H1 (cell line): ENCODE data around the gene PARP4. TPM values are rescaled to one million over a fixed set of nuclear protein-coding genes. Genes with fewer than 3 reads are reported as not detected.

ENCODE experiments used
- CTCF ChIA-PET: fragments of 300-600 bp; sonication (Branson Sonifier 250); formaldehyde crosslinking; loops from one replicate; lab custom pipeline; 2021; ENCODE audit not compliant: partially characterized antibody; lab: Charles Lee
- POLR2A ChIA-PET: fragments of 300-600 bp; sonication (Branson Sonifier 250); formaldehyde crosslinking; loops from one replicate; lab custom pipeline; 2021; ENCODE audit warnings: inconsistent platforms; ENCODE audit not compliant: partially characterized antibody; lab: Charles Lee
- DNase-seq, 2 experiments: peaks; one replicate each; pipeline versions ENCODE4 v3.0.0 to v3.0.0-alpha.2; 2010 to 2022; ENCODE audit warnings: low spot score in 2 of 2, low read depth in 1 of 2, mixed read lengths in 1 of 2
- FAIRE-seq: peaks from 2 replicates; lab custom pipeline; 2011; peaks lifted over from hg19 to GRCh38; lab: Jason Lieb, UNC
- H2AFZ ChIP-seq: 2 replicates; pipeline ENCODE4 v1.8.1; 2012; ENCODE audit warnings: low read length, inconsistent platforms
- H2AK5ac ChIP-seq: 2 replicates; pipeline ENCODE4 v1.6.1; 2013; ENCODE audit warnings: low read depth, low read length
- H2BK120ac ChIP-seq: replicated peaks from 2 replicates; pipeline ENCODE3; 2013; ENCODE audit warnings: low read depth, low read length, inconsistent platforms
- H2BK12ac ChIP-seq: 2 replicates; pipeline ENCODE4 v1.6.1; 2013; ENCODE audit warnings: low read depth, low read length
- H2BK15ac ChIP-seq: 2 replicates; pipeline ENCODE4 v1.6.1; 2013; ENCODE audit warnings: low read length
- H2BK20ac ChIP-seq: 2 replicates; pipeline ENCODE4 v1.6.1; 2013; ENCODE audit warnings: low read length
- H2BK5ac ChIP-seq: 2 replicates; pipeline ENCODE4 v1.6.1; 2013; ENCODE audit warnings: low read depth, low read length
- H3K14ac ChIP-seq: 2 replicates; pipeline ENCODE4 v1.6.1; 2013; ENCODE audit warnings: inconsistent platforms; ENCODE audit not compliant: insufficient read length
- H3K18ac ChIP-seq: 2 replicates; pipeline ENCODE4 v1.6.1; 2013; ENCODE audit warnings: low read length; ENCODE audit errors: extremely low read depth
- H3K23ac ChIP-seq: 2 replicates; pipeline ENCODE4 v1.6.1; 2013; ENCODE audit warnings: inconsistent platforms; ENCODE audit not compliant: insufficient read length
- H3K23me2 ChIP-seq: 2 replicates; pipeline ENCODE4 v1.6.1; 2013; ENCODE audit warnings: low read depth, low read length
- H3K27ac ChIP-seq: 2 replicates; pipeline ENCODE4 v1.6.1; 2011; ENCODE audit warnings: low read depth, low read length, inconsistent platforms
- H3K27me3 ChIP-seq, 4 experiments: replicated peaks in 1 of 4; 1 replicate in 1 of 4; 2 replicates in 3 of 4; pipeline versions ENCODE4 v1.6.1 to v1.8.1; 2011 to 2013; ENCODE audit warnings: low read length in 3 of 4, mild to moderate bottlenecking in 3 of 4, inconsistent platforms in 2 of 4, mixed read lengths in 2 of 4, moderate library complexity in 1 of 4; ENCODE audit not compliant: control insufficient read depth in 3 of 4, insufficient read depth in 3 of 4; ENCODE audit errors: extremely low read depth in 1 of 4
- H3K36me3 ChIP-seq, 4 experiments: 2 replicates each; pipeline versions ENCODE4 v1.6.1 to v1.8.1; 2011 to 2013; ENCODE audit warnings: mild to moderate bottlenecking in 4 of 4, low read length in 3 of 4, moderate library complexity in 2 of 4, control low read depth in 1 of 4, inconsistent platforms in 1 of 4; ENCODE audit not compliant: insufficient read depth in 4 of 4, control insufficient read depth in 2 of 4
- H3K4ac ChIP-seq: replicated peaks from 2 replicates; pipeline ENCODE3; 2013; ENCODE audit warnings: low read length, low read depth, mixed read lengths, inconsistent platforms; ENCODE audit not compliant: insufficient read length
- H3K4me1 ChIP-seq, 4 experiments: replicated peaks in 1 of 4; 1 replicate in 1 of 4; 2 replicates in 3 of 4; pipeline versions ENCODE4 v1.6.1 to v1.8.1; 2011 to 2013; ENCODE audit warnings: low read length in 3 of 4, inconsistent platforms in 2 of 4, mixed read lengths in 1 of 4; ENCODE audit not compliant: insufficient read depth in 4 of 4, control insufficient read depth in 3 of 4
- H3K4me2 ChIP-seq, 2 experiments: 2 replicates each; pipeline versions ENCODE4 v1.6.1 to v1.8.1; 2011 to 2013; ENCODE audit warnings: low read depth in 2 of 2, low read length in 2 of 2, control low read depth in 1 of 2, inconsistent platforms in 1 of 2, mild to moderate bottlenecking in 1 of 2; ENCODE audit not compliant: insufficient read depth in 1 of 2
- H3K4me3 ChIP-seq, 4 experiments: fragments of 200-600, 300-600 bp in 1 of 4; sonication (generic), shearing (Covaris generic), sonication (Bioruptor Twin) in 1 of 4; 2 replicates each; pipeline versions ENCODE4 v1.5.1 to v1.8.1; 2011 to 2016; ENCODE audit warnings: low read length in 4 of 4, low read depth in 3 of 4, control low read depth in 2 of 4, inconsistent platforms in 2 of 4, mild to moderate bottlenecking in 2 of 4, mixed read lengths in 1 of 4, moderate library complexity in 1 of 4; ENCODE audit not compliant: insufficient read depth in 2 of 4; ENCODE audit errors: extremely low read depth in 1 of 4
- H3K56ac ChIP-seq: replicated peaks from 2 replicates; pipeline ENCODE3; 2013; ENCODE audit warnings: low read depth, mild to moderate bottlenecking, mixed read lengths, low read length, inconsistent platforms; ENCODE audit not compliant: insufficient read length
- H3K79me1 ChIP-seq: 2 replicates; pipeline ENCODE4 v1.6.1; 2013; ENCODE audit warnings: low read depth, low read length, control low read depth
- H3K79me2 ChIP-seq, 2 experiments: 2 replicates each; pipeline versions ENCODE4 v1.6.1 to v1.8.1; 2012 to 2013; ENCODE audit warnings: low read length in 2 of 2, mild to moderate bottlenecking in 2 of 2, inconsistent platforms in 1 of 2; ENCODE audit not compliant: insufficient read depth in 2 of 2, control insufficient read depth in 1 of 2
- H3K9ac ChIP-seq, 4 experiments: replicated peaks in 1 of 4; 1 replicate in 1 of 4; 2 replicates in 3 of 4; pipeline versions ENCODE4 v1.6.1 to v1.8.1; 2011 to 2013; ENCODE audit warnings: low read depth in 3 of 4, low read length in 3 of 4, control low read depth in 2 of 4, mild to moderate bottlenecking in 2 of 4, moderate library complexity in 2 of 4, inconsistent platforms in 1 of 4; ENCODE audit errors: extremely low read depth in 1 of 4
- H3K9me3 ChIP-seq, 2 experiments: 2 replicates each; pipeline versions ENCODE4 v1.6.1 to v1.8.1; 2012 to 2013; ENCODE audit warnings: mild to moderate bottlenecking in 2 of 2, moderate library complexity in 2 of 2, control low read depth in 1 of 2, inconsistent platforms in 1 of 2, low read depth in 1 of 2, low read length in 1 of 2, mixed read lengths in 1 of 2; ENCODE audit not compliant: insufficient read depth in 2 of 2
- H4K20me1 ChIP-seq, 2 experiments: replicated peaks in 1 of 2; 2 replicates each; pipeline versions ENCODE3 to v1.8.1; 2011 to 2013; ENCODE audit warnings: inconsistent platforms in 2 of 2, low read length in 2 of 2, mild to moderate bottlenecking in 1 of 2; ENCODE audit not compliant: insufficient read depth in 2 of 2, control insufficient read depth in 1 of 2
- H4K5ac ChIP-seq: 2 replicates; pipeline ENCODE4 v1.6.1; 2013; ENCODE audit warnings: low read length, low read depth, mixed read lengths, inconsistent platforms; ENCODE audit not compliant: insufficient read length
- H4K8ac ChIP-seq: 2 replicates; pipeline ENCODE4 v1.8.0; 2013; ENCODE audit warnings: mild to moderate bottlenecking, moderate library complexity, low read length, inconsistent platforms; ENCODE audit not compliant: insufficient read depth; ENCODE audit errors: extremely low read depth
- H4K91ac ChIP-seq: replicated peaks from 2 replicates; pipeline ENCODE3; 2013; ENCODE audit warnings: low read length, mixed read lengths, inconsistent platforms; ENCODE audit not compliant: insufficient read length
- CBX8 ChIP-seq: fragments of 300-800, 300-1000 bp; sonication (generic); IDR thresholded peaks from 2 replicates; pipeline ENCODE4 v1.7.1; 2016; ENCODE audit warnings: low read depth, low read length, borderline replicate concordance
- CEBPB ChIP-seq: IDR thresholded peaks from 2 replicates; pipeline ENCODE4 v1.6.1; 2012; ENCODE audit warnings: low read depth, low read length
- E2F6 ChIP-seq: IDR thresholded peaks from 2 replicates; pipeline ENCODE4 v1.6.1; 2012; ENCODE audit warnings: inconsistent platforms
- EGR1 ChIP-seq: IDR thresholded peaks from 2 replicates; pipeline ENCODE4 v1.6.1; 2011; ENCODE audit warnings: low read depth, low read length, borderline replicate concordance
- HDAC2 ChIP-seq, 2 experiments: fragments of 300-600 bp in 1 of 2; sonication (generic) in 1 of 2; IDR thresholded peaks; 2 replicates each; pipeline ENCODE4 v1.6.1; 2011 to 2012; ENCODE audit warnings: low read depth in 2 of 2, low read length in 2 of 2, mild to moderate bottlenecking in 2 of 2, moderate library complexity in 2 of 2, borderline replicate concordance in 1 of 2, inconsistent platforms in 1 of 2
- JUND ChIP-seq: IDR thresholded peaks from 2 replicates; pipeline ENCODE4 v1.6.1; 2011; ENCODE audit warnings: mild to moderate bottlenecking, improper control_type of control experiment, low read length
- KDM1A ChIP-seq: fragments of 200-600, 300-600 bp; sonication (generic); IDR thresholded peaks from 2 replicates; pipeline ENCODE4 v1.7.1; 2016; ENCODE audit warnings: mild to moderate bottlenecking, low read length, borderline replicate concordance
- NRF1 ChIP-seq: IDR thresholded peaks from 2 replicates; pipeline ENCODE4 v1.6.1; 2011; ENCODE audit warnings: mild to moderate bottlenecking, low read depth, low read length, improper control_type of control experiment
- POLR2A ChIP-seq, 2 experiments: IDR thresholded peaks; 1 replicate in 1 of 2; 2 replicates in 1 of 2; pipeline ENCODE4 v1.6.1; 2011; ENCODE audit warnings: low read depth in 2 of 2, low read length in 2 of 2, mild to moderate bottlenecking in 2 of 2; ENCODE audit errors: control extremely low read depth in 1 of 2
- SIRT6 ChIP-seq: IDR thresholded peaks from one replicate; pipeline ENCODE4 v1.7.1; 2012; ENCODE audit warnings: low read length, inconsistent platforms
- SIX5 ChIP-seq: IDR thresholded peaks from 2 replicates; pipeline ENCODE4 v1.6.1; 2011; ENCODE audit warnings: mild to moderate bottlenecking, low read depth, low read length
- SRF ChIP-seq: IDR thresholded peaks from 2 replicates; pipeline ENCODE4 v1.6.1; 2011; ENCODE audit warnings: mild to moderate bottlenecking, low read depth, low read length, moderate library complexity
- WGBS, 2 experiments: shearing (Covaris generic) in 1 of 2; methylation state at CpG; one replicate each; pipeline versions ENCODE4 v1.1.6 to v1.1.7; 2013 to 2015; ENCODE audit warnings: low lambda C conversion rate in 2 of 2, mixed read lengths in 2 of 2, inconsistent platforms in 1 of 2, low coverage in 1 of 2, missing lambda C conversion rate in 1 of 2; ENCODE audit not compliant: insufficient replicate concordance in 2 of 2, insufficient coverage in 1 of 2, insufficient read length in 1 of 2; ENCODE audit errors: extremely low coverage in 1 of 2, missing lambda C conversion rate in 1 of 2; 5-methylcytosine and 5-hydroxymethylcytosine counted together
- polyA plus RNA-seq, 7 experiments: library from polyadenylated mRNA; depleted of rRNA in 3 of 7; stranded (reverse) in 5 of 7; unstranded in 2 of 7; fragments of >200 nt in 5 of 7; fragments of 200-250 nt in 2 of 7; gene quantifications; 1 replicate in 5 of 7; 2 replicates in 1 of 7; 4 replicates in 1 of 7; pipeline versions ENCODE4 v1.2.1 to v1.2.3, GENCODE V29; 2011 to 2013; ENCODE audit warnings: missing spikeins in 2 of 7, mixed read lengths in 2 of 7
- total RNA-seq: library from RNA; stranded (reverse); fragmentation: NEBNext Ultra II Directional; extraction: Animal tissue kit (Norgen Biotek cat#: 25700); gene quantifications from 2 replicates; pipeline ENCODE4 v1.2.1, GENCODE V29; 2021

The PARP4 gene
- total and polyA plus RNA-seq, 2 of the 8 experiments (the other 6 are each of a cell fraction or from before 2014, with no cell fraction given): 22.2 to 40.3 TPM

GRCh38 chr13:24539500-24540165 lies 27.1 kb upstream of the PARP4 start:
- Histone ChIP-seq H3K9ac (no peak overlapping the region), H2AK5ac (no peak overlapping the region; the same call in 1 of the 2 replicates), H2BK12ac (peak overlapping the region; percentile 68; the same call in 1 of the 2 replicates), H2AFZ (no peak overlapping the region), H2BK5ac (no peak overlapping the region), H4K91ac (no peak overlapping the region), H4K20me1 (no peaks in the 10 kb centered on the region), H2BK15ac (no peak overlapping the region), H3K23ac (no peak overlapping the region), H3K56ac (no peak overlapping the region), H3K27ac (no peak overlapping the region), H3K36me3 (no peaks in the 10 kb centered on the region), H3K79me2 (no peaks in the 10 kb centered on the region), H2BK120ac (no peak overlapping the region), H4K8ac (no peak overlapping the region; the same call in 1 of the 2 replicates), H3K4me2 (no peak overlapping the region), H3K9me3 (no peaks in the 10 kb centered on the region), H3K23me2 (peaks cover 7% of the 10 kb centered on the region; the same call in 1 of the 2 replicates), H3K4me1 (peaks cover 0 to 11% (median 0%) of the 10 kb centered on the region in 4 experiments; a peak in 1 of 7 replicates), H3K14ac (no peak overlapping the region), H3K4me3 (no peak overlapping the region), H3K27me3 (peaks cover 2 to 10% (median 9%) of the 10 kb centered on the region in 4 experiments), H4K5ac (no peak overlapping the region), H3K4ac (no peak overlapping the region), H3K18ac (no peak overlapping the region), H2BK20ac (no peak overlapping the region), H3K79me1 (no peaks in the 10 kb centered on the region)
- ChIA-PET CTCF (interaction anchor here (0.5 to 2.1 kb wide), 6 partner anchors 11 to 142 kb away, joined by 3 to 11 read pairs (median 4); no protein-coding TSS in a partner anchor), POLR2A (interaction anchor here (0.9 kb wide), 1 partner anchor 29 kb away, joined by 3 read pairs; no protein-coding TSS in a partner anchor)
- no peak for DNase-seq
- FAIRE-seq: no peak
- 84% methylated on average over 11 of the region's 11 CpGs; no CpG with 5 or more reads in 1 of the 2 experiments for WGBS, 2 experiments
- TF ChIP-seq POLR2A (IDR thresholded peaks at IDR 0.05; ENCODE audit: control extremely low read depth in 1 of 2, low read depth in 2 of 2, low read length in 2 of 2) (no peak), KDM1A (no peak), SIRT6 (no peak), SIX5 (no peak), SRF (no peak), E2F6 (no peak), HDAC2 (IDR thresholded peaks at IDR 0.05; ENCODE audit: borderline replicate concordance in 1 of 2, low read depth in 2 of 2, low read length in 2 of 2) (no peak), NRF1 (no peak), JUND (no peak), CBX8 (no peak), CEBPB (no peak), EGR1 (no peak)
